Daoy (cell line): ENCODE data around the gene MUS81. TPM values are rescaled to one million over a fixed set of nuclear protein-coding genes. Genes with fewer than 3 reads are reported as not detected.

ENCODE experiments used
- DNase-seq: peaks from one replicate; pipeline ENCODE4 v3.0.0-alpha.2; 2015; ENCODE audit warnings: low read depth
- total RNA-seq: library from RNA; depleted of rRNA; stranded (reverse); fragments of >200 nt; shearing (Covaris generic); gene quantifications from 2 replicates; pipeline ENCODE4 v1.2.3, GENCODE V29; 2014

The MUS81 gene
- total RNA-seq, 1 experiment from 2014 or later, result 54.9 TPM

DNA sequence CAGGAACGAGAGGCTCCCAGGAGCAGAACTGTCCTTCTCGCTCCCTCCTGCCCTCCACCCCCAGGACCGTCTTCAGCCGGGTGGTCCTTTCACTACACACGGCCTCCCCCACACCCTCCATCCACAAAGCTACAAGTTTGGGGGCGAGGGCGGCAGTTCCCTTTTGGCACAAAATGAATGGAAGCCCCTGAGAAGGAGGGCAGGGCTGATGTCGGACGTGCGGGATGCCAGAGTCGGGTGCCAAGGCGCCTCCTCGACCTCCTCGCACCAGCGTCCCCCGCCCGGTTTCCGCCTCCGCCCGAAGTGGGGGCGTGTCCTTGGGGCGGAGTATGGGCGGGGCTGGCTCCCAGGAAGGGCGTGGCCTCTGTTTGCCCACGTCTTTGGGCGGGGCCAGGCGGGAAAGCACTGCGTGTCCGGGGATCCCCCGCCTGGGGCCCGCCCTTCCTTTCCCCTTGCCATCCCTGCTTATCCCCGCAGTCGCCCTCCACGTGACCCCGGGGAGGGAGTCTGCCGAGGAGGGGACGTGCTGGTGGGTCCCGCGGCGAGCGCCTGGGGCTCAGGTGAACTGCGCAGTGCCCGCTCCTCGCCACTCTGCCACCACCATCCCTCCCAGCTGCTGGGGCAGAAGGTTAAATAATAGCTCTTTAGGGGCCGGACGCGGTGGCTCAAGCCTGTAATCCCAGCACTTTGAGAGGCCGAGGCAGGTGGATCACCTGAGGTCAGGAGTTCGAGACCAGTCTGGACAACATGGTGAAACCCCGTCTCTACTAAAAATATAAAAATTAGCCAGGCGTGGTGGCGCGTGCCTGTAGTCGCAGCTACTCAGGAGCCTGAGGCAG is 13.3 kb downstream of the MUS81 start:
- DNase-seq, result peak; percentile 95

DNA sequence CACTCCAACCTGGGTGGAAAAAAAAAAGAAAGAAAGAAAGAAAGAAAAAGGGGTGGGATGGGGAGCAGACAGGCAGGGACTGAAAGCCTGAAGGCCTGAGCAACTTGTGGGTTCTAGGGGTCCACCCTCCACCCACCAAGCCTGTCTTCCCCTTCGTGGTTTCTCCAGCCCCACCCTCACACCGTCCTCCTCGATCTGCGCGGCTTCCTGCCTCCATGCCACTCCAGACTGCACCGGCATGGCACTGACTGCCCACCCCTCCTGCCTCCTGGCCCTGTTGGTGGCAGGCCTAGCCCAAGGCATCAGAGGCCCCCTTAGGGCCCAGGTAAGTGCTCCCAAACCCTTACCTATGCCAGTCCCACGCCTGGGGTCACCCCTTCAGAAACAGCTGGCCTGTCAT is 19.4 kb downstream of the MUS81 start, which contains the start of gene CTSW:
CTSW (plus strand) TSS at position 221 of the 400 bp plus-strand sequence; CDS start at position 239, 18 bp downstream.
- no peak for DNase-seq

DNA sequence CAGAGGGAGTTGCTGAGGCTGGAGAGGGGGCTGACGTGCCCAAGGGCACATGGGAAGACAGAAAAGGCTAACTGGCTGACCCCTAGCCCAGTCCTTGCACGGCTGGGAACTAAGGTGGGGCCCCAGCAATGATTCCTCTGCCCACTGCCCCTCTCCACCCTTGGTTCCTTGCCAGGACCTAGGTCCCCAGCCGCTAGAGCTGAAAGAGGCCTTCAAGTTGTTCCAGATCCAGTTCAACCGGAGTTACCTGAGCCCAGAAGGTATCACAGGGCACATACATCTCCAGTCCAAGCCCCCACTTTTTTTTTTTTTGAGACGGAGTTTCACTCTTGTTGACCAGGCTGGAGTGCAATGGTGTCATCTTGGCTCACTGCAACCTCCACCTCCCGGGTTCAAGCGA is 19.8 kb downstream of the MUS81 start:
- no peak for DNase-seq

DNA sequence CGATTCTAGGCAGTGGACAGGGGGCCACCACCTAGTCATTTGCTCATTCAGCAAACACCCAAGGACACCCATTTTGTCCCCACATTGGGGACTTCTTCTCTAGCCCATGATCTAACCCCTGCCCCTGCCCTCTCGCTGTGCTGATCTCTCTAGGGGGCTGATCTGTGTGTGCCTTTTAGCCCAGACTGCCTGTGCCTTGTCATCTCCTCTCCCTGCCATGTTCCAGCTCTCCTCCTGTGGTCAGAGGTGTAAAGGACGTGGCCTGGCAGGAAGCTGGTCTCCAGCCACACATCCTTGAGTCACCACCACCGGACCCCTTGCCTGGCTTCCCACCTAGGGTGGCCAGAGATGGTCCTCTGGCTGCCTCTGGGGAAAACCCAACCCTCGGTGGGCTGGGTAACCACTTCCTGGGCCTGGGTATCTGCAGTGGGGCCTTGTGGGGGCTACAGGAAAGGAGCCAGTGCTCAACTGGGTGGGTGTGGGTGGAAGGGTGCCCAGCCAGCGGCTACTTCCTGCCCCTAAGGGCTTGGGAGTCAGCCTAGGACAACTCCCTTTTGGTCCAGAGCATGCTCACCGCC is 20.7 kb downstream of the MUS81 start:
- no peak for DNase-seq

DNA sequence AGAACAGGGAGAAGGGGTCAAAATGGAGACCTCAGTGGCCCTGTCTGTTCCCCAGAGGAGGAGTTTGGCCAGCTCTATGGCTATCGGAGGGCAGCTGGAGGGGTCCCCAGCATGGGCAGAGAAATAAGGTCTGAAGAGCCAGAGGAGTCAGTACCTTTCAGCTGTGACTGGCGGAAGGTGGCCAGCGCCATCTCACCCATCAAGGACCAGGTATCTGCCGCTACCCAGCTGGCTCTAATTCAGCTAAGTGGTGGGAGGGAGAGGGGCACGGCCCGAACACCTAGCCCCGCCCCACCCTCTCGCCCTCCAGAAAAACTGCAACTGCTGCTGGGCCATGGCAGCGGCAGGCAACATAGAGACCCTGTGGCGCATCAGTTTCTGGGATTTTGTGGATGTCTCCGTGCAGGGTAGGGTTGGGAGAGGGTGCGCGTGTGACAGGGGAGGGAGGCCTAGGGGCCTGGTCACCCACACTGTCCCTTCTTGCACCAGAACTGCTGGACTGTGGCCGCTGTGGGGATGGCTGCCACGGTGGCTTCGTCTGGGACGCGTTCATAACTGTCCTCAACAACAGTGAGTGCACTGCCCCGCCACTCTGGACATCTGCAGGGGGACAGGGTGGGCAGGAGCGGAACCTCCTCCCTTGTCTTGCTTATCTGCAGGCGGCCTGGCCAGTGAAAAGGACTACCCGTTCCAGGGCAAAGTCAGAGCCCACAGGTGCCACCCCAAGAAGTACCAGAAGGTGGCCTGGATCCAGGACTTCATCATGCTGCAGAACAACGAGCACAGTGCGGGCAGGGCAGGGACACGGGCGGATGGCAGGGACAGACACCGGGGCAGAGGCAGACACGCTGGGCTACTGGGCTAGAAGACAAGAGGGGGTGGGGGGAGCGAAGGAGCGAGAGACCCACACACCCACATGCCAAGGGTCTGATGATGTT is 22.2 kb downstream of the MUS81 start:
- no peak for DNase-seq

DNA sequence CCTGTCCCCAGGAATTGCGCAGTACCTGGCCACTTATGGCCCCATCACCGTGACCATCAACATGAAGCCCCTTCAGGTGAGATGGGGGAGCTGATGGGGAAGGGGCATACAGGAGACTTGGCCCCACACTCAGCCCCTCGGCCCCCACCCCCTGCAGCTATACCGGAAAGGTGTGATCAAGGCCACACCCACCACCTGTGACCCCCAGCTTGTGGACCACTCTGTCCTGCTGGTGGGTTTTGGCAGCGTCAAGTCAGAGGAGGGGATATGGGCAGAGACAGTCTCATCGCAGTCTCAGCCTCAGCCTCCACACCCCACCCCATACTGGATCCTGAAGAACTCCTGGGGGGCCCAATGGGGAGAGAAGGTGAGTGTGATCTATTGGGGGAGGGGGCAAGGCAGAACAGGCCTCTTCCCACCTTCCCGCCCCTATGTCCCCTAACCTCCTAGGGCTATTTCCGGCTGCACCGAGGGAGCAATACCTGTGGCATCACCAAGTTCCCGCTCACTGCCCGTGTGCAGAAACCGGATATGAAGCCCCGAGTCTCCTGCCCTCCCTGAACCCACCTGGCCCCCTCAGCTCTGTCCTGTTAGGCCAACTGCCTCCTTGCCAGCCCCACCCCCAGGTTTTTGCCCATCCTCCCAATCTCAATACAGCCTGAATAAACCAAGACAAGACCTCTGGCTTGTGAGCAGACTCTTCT is 23.0 kb downstream of the MUS81 start:
- DNase-seq, result no peak

DNA sequence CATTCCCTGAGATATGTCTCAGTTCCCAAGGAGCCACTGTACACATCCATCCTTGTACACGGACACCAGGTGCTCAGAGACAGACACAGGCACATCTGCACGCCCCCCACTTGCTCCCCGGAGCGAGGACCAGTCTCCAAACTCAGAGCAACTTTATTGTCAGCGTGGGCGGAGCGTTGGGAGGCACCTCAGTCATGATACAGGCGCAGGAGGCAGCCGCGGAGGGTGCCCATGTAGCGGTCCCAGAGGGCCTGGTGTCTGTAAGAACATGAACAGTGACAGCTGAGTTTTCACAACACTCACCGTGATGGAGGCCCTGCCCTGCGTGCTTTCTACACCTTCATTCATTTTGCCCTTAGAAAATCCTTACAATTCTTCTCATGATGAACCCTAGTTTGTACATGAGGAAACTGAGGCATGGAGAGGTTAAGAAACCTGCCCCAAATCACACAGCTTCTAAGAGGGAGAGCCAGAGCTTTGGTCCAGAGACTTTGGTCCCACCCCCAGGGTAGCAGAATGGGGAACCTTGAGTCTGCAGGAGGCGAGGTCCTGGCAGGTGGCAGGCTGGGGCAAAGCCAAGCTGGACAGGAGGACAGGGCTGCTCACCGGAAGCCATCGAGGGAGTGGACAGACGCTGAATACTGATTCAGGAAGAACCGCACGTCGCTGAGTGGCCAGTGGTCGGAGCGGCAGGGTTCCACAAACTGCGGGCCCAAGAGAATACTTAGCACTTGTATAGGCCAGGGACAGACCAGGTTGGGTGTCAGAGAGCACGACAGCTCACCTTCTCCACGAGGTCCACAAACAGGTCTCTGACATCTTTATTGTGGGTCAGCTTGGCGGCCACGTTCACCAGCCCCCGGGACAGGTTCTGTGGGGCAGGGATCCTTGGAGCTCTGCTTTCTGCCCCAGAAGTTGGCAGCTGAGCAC is 23.8 kb downstream of the MUS81 start:
- DNase-seq, result no peak

DNA sequence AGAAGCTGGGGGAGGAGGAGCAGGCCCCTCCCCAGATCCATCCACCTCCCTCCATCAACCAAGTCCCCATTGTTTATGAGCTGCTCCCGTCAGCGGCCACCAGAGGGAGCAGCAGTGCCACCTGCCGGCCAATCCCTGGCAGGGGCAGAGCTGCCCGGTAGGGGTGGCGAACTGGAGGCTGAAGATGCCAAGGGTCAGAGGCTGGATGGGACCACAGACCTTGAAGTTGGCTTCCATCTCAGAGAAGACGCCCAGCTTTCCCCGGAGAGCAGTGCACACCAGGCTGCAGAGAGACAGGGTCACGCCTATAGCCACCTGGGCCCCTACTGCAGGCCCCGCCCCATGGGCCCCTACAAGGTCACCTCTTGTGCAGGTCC is 24.5 kb downstream of the MUS81 start:
- DNase-seq, result peak; percentile 77

DNA sequence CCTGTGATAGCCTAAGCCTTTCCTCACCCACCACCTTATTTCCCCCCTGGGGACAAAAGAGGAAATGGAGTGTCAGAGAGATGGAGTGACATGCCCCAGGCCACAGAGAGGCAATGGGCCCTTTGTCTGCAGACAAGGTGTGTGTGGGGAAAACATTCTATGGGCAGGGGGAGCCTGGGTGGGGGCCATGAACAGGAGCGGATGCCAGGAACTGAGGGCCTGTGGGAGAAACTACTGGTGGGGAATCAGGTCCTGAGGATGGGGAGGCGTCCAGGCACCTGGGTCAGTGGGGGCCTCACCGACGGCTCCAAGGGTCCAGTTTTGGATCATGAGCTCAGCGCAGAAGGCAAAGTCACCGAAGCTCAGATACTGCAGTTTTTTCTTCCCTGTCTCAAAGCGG is 25.0 kb downstream of the MUS81 start:
- no peak for DNase-seq

DNA sequence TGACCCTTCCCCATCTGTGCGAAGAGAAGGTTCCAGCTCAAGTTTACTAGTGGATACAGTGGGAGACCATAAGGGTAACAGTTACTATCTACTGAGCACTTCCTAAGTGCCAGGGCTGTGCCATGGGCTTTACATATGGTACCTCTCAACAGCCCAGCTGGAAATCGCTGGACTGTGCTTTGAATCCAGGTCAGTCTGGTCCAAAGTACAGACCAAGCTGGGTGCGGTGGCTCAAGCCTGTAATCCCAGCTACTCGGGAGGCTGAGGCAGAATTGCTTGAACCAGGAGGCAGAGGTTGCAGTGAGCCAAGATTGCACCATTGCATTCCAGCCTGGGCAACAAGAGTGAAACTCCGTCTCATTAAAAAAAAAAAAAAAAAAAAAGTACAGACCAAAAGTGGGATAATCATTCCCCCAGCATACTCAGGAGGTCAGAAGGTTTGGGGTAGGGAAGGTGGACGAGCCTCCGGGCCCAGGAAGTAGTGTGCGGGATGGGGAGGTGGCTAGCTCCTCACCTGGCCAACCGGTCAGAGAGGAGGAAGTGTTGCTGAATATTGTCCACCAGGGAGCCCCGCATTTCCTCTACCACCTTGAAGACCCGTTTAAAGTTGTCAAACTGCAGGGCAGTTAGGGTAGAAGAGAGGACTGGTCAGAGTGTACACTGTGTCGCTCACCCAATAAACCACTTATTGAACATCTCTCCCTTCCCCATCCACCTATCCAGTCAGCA is 25.7 kb downstream of the MUS81 start:
- DNase-seq, result no peak

DNA sequence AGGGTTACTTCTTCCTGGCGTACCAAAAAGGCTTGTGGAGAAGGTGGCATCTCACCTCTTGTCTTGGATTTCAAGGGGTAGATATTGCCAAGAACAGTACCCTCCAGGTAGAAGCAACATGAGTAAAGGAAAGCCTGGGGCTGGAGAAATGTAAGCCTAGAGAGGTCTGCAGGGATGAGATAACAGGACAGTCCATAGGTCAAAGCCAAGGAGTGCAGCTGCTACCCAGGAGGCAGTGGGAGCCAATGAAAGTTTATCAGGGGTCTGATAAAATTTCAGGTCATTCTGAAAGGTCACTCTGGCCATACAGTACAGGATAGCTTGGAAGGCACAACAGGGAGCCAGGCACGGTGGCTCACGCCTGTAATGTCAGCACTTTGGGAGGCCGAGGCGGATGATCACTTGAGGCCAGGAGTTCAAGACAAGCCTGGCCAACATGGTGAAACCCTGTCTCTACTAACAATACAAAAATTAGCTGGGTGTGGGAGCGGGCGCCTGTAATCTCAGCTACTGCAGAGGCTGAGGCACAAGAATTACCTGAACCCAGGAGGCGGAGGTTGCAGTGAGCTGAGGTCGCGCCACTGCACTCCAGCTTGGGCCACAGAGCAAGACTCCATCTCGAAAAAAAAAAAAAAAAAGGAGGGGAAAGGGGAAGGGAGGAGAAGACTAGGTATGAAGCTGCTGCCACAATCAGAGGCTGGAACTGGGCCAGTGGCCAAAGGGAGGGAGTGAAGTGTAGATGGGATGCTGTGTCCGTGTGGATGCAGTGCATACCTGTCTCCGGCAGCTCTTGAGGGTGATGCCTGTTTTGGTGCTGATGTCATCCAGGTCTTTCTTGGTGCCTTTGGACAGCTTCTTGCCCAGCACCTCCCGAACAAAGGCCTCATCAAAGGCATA is 26.8 kb downstream of the MUS81 start:
- no peak for DNase-seq

DNA sequence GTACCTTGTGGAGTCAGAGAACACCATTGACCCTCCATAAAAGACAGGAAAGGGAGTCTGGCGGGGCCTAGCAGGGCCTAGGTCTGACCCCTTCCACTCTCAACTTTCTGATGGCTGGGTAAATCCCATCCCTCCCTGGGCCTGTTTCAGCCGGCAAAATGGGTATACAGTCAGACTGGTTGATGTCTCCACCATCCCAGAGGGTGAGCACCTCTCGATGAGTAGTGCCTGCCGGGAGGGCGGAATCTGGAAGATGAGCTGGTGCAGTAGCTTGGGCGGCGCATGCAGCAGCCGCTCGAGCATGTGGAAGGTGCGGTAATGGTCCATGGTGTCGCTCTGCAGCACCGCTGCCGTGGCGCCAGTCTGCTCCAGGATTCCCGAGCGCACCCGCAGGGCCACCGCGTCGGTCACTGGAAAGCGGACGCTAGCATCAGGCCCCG is 27.5 kb downstream of the MUS81 start:
- DNase-seq, result no peak

DNA sequence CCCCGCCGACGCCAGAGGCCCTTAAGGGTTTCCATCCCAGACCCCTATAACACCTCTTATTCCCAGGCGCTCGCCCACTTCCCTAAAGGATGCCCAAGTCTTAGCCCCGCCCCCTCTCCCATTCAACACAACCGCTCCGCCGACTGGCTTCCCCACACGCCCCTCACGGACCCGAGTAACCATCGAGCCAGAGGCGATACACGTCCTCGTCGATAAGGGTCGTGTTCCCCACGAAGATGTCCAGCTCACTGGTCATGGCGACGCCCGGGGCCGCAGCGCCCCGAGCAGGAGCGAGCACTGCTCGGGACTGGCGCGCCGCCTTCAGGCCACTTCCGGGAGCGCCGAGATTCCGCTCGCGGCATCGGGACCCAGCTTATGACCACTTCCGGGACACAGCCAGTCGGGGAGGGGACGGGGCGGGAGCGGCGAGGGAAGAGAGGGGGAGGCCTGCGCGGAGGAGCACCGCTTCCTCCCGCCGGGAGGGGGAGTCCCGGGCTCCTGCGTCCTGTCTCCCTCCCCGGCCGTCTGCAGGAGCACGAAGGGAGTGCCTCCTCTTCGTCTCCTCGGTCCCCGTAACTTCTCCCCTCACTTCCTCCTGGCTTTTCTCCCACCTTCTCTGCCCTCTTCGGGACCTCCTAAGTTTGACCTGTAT is 28.1 kb downstream of the MUS81 start, which contains the start of gene FIBP:
FIBP (minus strand) TSS at position 309 of the 652 bp plus-strand sequence; CDS start at position 256, 53 bp downstream.
- peak; percentile 98 for DNase-seq

DNA sequence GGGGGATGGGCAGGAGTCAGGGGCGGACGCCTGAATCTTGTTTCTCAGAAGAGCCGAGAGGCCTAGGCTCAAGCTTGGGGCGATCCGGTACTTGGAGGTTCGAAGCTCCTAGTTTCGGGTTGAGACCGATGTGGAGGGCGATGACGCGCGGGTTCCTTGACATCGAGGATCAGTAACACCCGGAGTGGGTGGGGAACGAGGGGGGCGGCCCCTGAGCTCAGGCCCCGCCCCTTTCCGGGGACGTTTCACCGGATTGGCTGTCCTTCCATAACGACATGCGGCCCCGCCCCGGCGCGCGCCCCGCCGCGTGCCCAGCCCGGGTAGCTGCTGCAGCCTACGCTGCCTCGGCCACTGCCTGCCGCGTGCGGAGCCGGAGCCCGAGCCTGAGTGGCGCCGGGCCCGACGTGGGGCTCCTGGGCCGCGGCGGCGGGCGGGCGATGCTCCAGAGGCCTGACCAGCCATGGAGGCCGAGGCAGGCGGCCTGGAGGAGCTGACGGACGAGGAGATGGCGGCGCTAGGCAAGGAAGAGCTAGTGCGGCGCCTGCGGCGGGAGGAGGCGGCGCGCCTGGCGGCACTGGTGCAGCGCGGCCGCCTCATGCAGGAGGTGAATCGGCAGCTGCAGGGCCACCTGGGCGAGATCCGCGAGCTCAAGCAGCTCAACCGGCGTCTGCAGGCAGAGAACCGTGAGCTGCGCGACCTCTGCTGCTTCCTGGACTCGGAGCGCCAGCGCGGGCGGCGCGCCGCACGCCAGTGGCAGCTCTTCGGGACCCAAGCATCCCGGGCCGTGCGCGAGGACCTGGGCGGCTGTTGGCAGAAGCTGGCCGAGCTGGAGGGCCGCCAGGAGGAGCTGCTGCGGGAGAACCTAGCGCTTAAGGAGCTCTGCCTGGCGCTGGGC is 30.3 kb downstream of the MUS81 start, which contains the start of gene CCDC85B:
CCDC85B (plus strand) TSS at position 350 of the 895 bp plus-strand sequence; CDS start at position 461, 111 bp downstream.
- DNase-seq, result peak; percentile 98

DNA sequence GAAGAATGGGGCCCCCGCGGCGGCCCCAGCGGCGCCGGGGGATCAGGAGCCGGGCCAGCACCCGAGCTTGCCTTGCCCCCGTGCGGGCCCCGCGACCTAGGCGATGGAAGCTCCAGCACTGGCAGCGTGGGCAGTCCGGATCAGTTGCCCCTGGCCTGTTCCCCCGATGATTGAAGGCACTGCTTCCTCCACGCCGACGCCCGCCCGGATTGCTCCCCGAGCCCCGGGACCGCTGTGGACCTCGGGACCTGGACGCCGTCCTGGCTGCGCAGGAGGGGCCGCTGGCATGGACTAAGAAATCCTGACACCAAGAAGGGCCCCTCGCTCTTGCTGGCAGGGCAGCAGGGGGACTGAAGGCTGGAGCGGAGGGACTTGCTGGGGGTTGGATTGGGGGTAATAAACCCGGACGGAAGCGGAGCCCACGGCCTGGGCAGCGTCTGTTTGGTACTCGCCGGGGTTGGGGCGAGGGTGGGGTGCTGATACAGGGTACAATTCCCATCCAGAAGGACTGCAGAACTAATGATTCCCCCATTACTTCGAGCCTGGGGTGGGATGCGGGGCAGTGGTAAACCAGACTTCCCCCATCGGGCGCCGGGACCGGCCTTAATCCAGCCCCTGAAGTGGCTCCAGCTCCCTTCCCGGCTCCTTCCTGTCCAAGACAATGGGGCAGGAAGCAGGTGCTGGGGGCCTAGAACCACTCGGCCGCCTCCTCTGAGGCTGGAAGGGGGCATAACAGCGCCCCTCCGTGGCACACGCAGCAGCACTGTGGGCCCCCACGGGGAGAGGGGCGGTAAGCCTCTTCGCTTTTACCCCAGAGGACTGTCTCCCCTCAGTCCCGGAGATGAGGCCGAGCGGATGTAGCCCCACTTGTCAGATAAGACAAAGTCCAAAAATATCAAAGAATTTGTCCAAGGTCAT is 31.2 kb downstream of the MUS81 start:
- DNase-seq, result peak; percentile 76

DNA sequence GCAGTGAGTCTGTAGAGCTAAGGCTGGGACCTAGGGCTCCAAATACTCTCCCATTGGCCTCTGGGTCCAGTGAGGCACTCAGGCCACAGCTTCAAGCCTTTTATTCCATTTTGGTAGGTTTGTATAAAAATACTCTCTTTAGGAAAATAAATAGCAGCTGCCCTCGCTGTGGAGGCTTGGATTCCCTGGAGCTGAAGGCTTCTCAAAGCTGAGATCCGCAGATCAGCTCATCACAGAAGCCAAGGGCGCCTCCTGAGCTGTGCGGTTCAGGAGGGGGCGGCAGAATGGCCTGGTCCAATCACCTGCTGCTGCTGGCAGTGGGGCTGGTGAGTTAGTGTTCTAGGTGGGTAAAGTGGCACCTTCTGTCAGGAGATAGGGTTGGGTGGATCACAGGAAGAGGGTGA is 31.9 kb downstream of the MUS81 start:
- peak; percentile 51 for DNase-seq
